A549 (cell line): Measurements from ENCODE around the gene DAO. TPM values are rescaled to one million over a fixed set of nuclear protein-coding genes. Genes with fewer than 3 reads are reported as not detected.

Source experiments
- BCL3 ChIP-seq: fragments of >200 bp; sonication (Bioruptor Twin); formaldehyde crosslinking; IDR thresholded peaks from 3 replicates; pipeline ENCODE4 v1.6.1; 2016
- BHLHE40 ChIP-seq: IDR thresholded peaks from 2 replicates; pipeline ENCODE4 v1.6.1; 2012; ENCODE audit warnings: low read depth, low read length, inconsistent platforms
- CHD4 ChIP-seq: fragments of 200-600 bp; sonication (generic); IDR thresholded peaks from 2 replicates; pipeline ENCODE4 v1.6.1; 2016; ENCODE audit warnings: antibody characterized with exemption, mild to moderate bottlenecking, borderline replicate concordance
- CTCF ChIP-seq: fragments of >200 bp; sonication (Bioruptor Twin); formaldehyde crosslinking; IDR thresholded peaks from 3 replicates; pipeline ENCODE4 v1.5.1; 2016
- E2F6 ChIP-seq: IDR thresholded peaks from 2 replicates; pipeline ENCODE4 v1.6.1; 2012; ENCODE audit warnings: low read depth, borderline replicate concordance
- EHF ChIP-seq: fragments of 250-450 bp; sonication (Bioruptor Pico); IDR thresholded peaks from 2 replicates; pipeline ENCODE4 v1.5.0; 2020; ENCODE audit warnings: mild to moderate bottlenecking
- EHMT2 ChIP-seq: fragments of 200-600 bp; sonication (generic); IDR thresholded peaks from 2 replicates; pipeline ENCODE4 v1.6.1; 2016; ENCODE audit warnings: antibody characterized with exemption, low read depth, mild to moderate bottlenecking, moderate library complexity
- ELK1 ChIP-seq: fragments of 150-350 bp; IDR thresholded peaks from 2 replicates; pipeline ENCODE4 v1.6.1; 2014; ENCODE audit warnings: low read depth, mild to moderate bottlenecking, low read length
- ESRRA ChIP-seq: fragments of 150-350 bp; IDR thresholded peaks from 2 replicates; pipeline ENCODE4 v1.6.1; 2014; ENCODE audit warnings: mild to moderate bottlenecking, low read length, borderline replicate concordance
- FOSB ChIP-seq: fragments of 250-450 bp; sonication (Bioruptor Pico); IDR thresholded peaks from 2 replicates; pipeline ENCODE4 v1.5.0; 2020; ENCODE audit warnings: mild to moderate bottlenecking, moderate library complexity
- FOXS1 ChIP-seq: fragments of 250-450 bp; sonication (Bioruptor Pico); IDR thresholded peaks from 2 replicates; pipeline ENCODE4 v1.5.0; 2020; ENCODE audit warnings: mild to moderate bottlenecking, moderate library complexity
- GATA3 ChIP-seq: IDR thresholded peaks from 2 replicates; pipeline ENCODE4 v1.6.1; 2012; ENCODE audit warnings: borderline replicate concordance
- HDAC2 ChIP-seq: fragments of 200-600 bp; sonication (generic); IDR thresholded peaks from 2 replicates; pipeline ENCODE4 v1.6.1; 2016
- HES2 ChIP-seq: fragments of >200 bp; sonication (Bioruptor Twin); formaldehyde crosslinking; IDR thresholded peaks from 2 replicates; pipeline ENCODE4 v1.6.1; 2016
- HEYL ChIP-seq: fragments of 250-450 bp; sonication (Bioruptor Pico); IDR thresholded peaks from 2 replicates; pipeline ENCODE4 v1.8.0; 2021; ENCODE audit warnings: mild to moderate bottlenecking, moderate library complexity
- HOXA7 ChIP-seq: fragments of 250-450 bp; sonication (Bioruptor Pico); IDR thresholded peaks from 2 replicates; pipeline ENCODE4 v1.5.0; 2020; ENCODE audit warnings: mild to moderate bottlenecking, moderate library complexity
- HOXB13 ChIP-seq: fragments of 250-450 bp; sonication (Bioruptor Pico); IDR thresholded peaks from 2 replicates; pipeline ENCODE4 v1.5.0; 2020; ENCODE audit warnings: low read depth, mild to moderate bottlenecking, moderate library complexity
- HOXB5 ChIP-seq: fragments of 250-450 bp; sonication (Bioruptor Pico); IDR thresholded peaks from 2 replicates; pipeline ENCODE4 v1.5.0; 2020; ENCODE audit warnings: mild to moderate bottlenecking, moderate library complexity
- JUN ChIP-seq, 2 experiments: fragments of >200 bp; sonication (Bioruptor Twin); formaldehyde crosslinking; IDR thresholded peaks; 2 replicates in 1 of 2; 3 replicates in 1 of 2; pipeline ENCODE4 v1.6.1; 2016 to 2017
- KDM1A ChIP-seq: fragments of 200-600 bp; sonication (generic); IDR thresholded peaks from 2 replicates; pipeline ENCODE4 v1.6.1; 2016; ENCODE audit warnings: low read depth, mild to moderate bottlenecking
- MAFK ChIP-seq: fragments of 450-650 bp; IDR thresholded peaks from 2 replicates; pipeline ENCODE4 v1.6.1; 2014; ENCODE audit not compliant: partially characterized antibody
- MAZ ChIP-seq: fragments of 150-350 bp; IDR thresholded peaks from 2 replicates; pipeline ENCODE4 v1.6.1; 2014; ENCODE audit warnings: antibody characterized with exemption, low read depth, low read length, borderline replicate concordance
- MYC ChIP-seq: IDR thresholded peaks from 2 replicates; pipeline ENCODE4 v1.6.1; 2012; ENCODE audit warnings: mild to moderate bottlenecking, inconsistent platforms, low read length, improper control_type of control experiment, borderline replicate concordance
- NFE2L2 ChIP-seq: fragments of 150-350 bp; conservative IDR thresholded peaks from 2 replicates; pipeline ENCODE4 v1.6.1; 2014; ENCODE audit warnings: low read length
- NPAS2 ChIP-seq: fragments of 250-450 bp; sonication (Bioruptor Pico); IDR thresholded peaks from 2 replicates; pipeline ENCODE4 v1.8.0; 2022; ENCODE audit warnings: mild to moderate bottlenecking, moderate library complexity, borderline replicate concordance
- POLR2A ChIP-seq: IDR thresholded peaks from 2 replicates; pipeline ENCODE4 v1.6.1; 2012; ENCODE audit warnings: mild to moderate bottlenecking, low read length
- POLR2AphosphoS2 ChIP-seq: conservative IDR thresholded peaks from 2 replicates; pipeline ENCODE4 v1.6.1; 2012; ENCODE audit warnings: low read length, improper control_type of control experiment, inconsistent platforms
- RAD21 ChIP-seq, 2 experiments: fragments of >200 bp in 1 of 2; sonication (Bioruptor Twin) in 1 of 2; formaldehyde crosslinking in 1 of 2; IDR thresholded peaks in 1 of 2; conservative IDR thresholded peaks in 1 of 2; 2 replicates in 1 of 2; 3 replicates in 1 of 2; pipeline ENCODE4 v1.6.1; 2012 to 2018; ENCODE audit warnings: inconsistent platforms in 1 of 2
- RCOR1 ChIP-seq: fragments of 150-350 bp; IDR thresholded peaks from 2 replicates; pipeline ENCODE4 v1.6.1; 2014; ENCODE audit warnings: antibody characterized with exemption, low read length, low read depth
- RNF2 ChIP-seq: fragments of 200-600 bp; sonication (generic); IDR thresholded peaks from 2 replicates; pipeline ENCODE4 v1.6.1; 2016; ENCODE audit warnings: low read depth, mild to moderate bottlenecking, antibody characterized with exemption, moderate library complexity, borderline replicate concordance
- SREBF2 ChIP-seq: fragments of 450-650 bp; IDR thresholded peaks from 2 replicates; pipeline ENCODE4 v1.6.1; 2014; ENCODE audit warnings: mild to moderate bottlenecking, moderate library complexity
- TFCP2L1 ChIP-seq: fragments of 250-450 bp; sonication (Bioruptor Pico); IDR thresholded peaks from 2 replicates; pipeline ENCODE4 v1.5.0; 2021; ENCODE audit warnings: mild to moderate bottlenecking
- TP53 ChIP-seq: fragments of 250-450 bp; sonication (Bioruptor Pico); IDR thresholded peaks from 2 replicates; pipeline ENCODE4 v1.5.0; 2021; ENCODE audit warnings: mild to moderate bottlenecking, moderate library complexity
- USF2 ChIP-seq: fragments of 450-650 bp; IDR thresholded peaks from 2 replicates; pipeline ENCODE4 v1.6.1; 2014; ENCODE audit warnings: antibody characterized with exemption
- ZC3H11A ChIP-seq: fragments of 450-650 bp; IDR thresholded peaks from 2 replicates; pipeline ENCODE4 v1.6.1; 2014; ENCODE audit warnings: antibody characterized with exemption, mild to moderate bottlenecking
- ZFP36 ChIP-seq: fragments of 450-650 bp; IDR thresholded peaks from 2 replicates; pipeline ENCODE4 v1.6.1; 2014; ENCODE audit warnings: borderline replicate concordance; ENCODE audit not compliant: partially characterized antibody
- ZNF302 ChIP-seq: fragments of 250-450 bp; sonication (Bioruptor Pico); IDR thresholded peaks from 2 replicates; pipeline ENCODE4 v1.9.0; 2021; ENCODE audit warnings: inconsistent platforms, mild to moderate bottlenecking, moderate library complexity
- ZSCAN20 ChIP-seq: fragments of 250-450 bp; sonication (Bioruptor Pico); IDR thresholded peaks from 2 replicates; pipeline ENCODE4 v1.8.0; 2022; ENCODE audit warnings: mild to moderate bottlenecking, moderate library complexity
- polyA plus RNA-seq, 4 experiments: library from polyadenylated mRNA; depleted of rRNA in 3 of 4; stranded (reverse); fragments of >200 nt; fragmentation: RNase III in 1 of 4; extraction: RNeasy Plus Mini Kit Qiagen cat#74134 plus additional on column Dnase treatment in 1 of 4; gene quantifications; 2 replicates in 3 of 4; 3 replicates in 1 of 4; pipeline ENCODE4 v1.2.3, GENCODE V29; 2011 to 2017

DAO gene
- polyA plus RNA-seq, 2 of the 4 experiments (the other 2 are of a cell fraction), result not detected

GRCh38 chr12:108854451-108855283, 25.2 kb upstream of the DAO start (continued):
- TF ChIP-seq ZSCAN20 (CRISPR knock-in tag) (peak; percentile 88; the same call in 1 of the 2 replicates), TFCP2L1 (CRISPR knock-in tag) (no peak), CHD4 (peak; percentile 93), CTCF (no peak), ESRRA (no peak), HOXA7 (CRISPR knock-in tag) (peak; percentile 78), HOXB13 (CRISPR knock-in tag) (peak; percentile 90; the same call in 1 of the 2 replicates), TP53 (no peak; the same call in 1 of the 2 replicates), MAFK (peak; percentile 92), HEYL (CRISPR knock-in tag) (peak; percentile 80; the same call in 1 of the 2 replicates), RCOR1 (peak; percentile 90; the same call in 1 of the 2 replicates), USF2 (no peak), HDAC2 (peak; percentile 89), RNF2 (no peak), ZFP36 (no peak), ELK1 (no peak), SREBF2 (no peak), POLR2A (no peak), FOXS1 (CRISPR knock-in tag) (0 out of 2 replicates have a peak, but pooled peaks have one; percentile 22), RAD21 (conservative IDR thresholded peaks at IDR 0.05 in 1 of 2, IDR thresholded peaks at IDR 0.05 in 1 of 2) (no peak; a peak in 1 of 5 replicates), MYC (0 out of 2 replicates have a peak, but pooled peaks have one; percentile 8), GATA3 (peak; percentile 62; the same call in 1 of the 2 replicates), NPAS2 (CRISPR knock-in tag) (no peak), JUN (IDR thresholded peaks at IDR 0.05) (peak; percentile 53 to 67; a peak in 3 of 5 replicates), ZNF302 (CRISPR knock-in tag) (no peak), HES2 (no peak), BCL3 (no peak), E2F6 (no peak), EHF (peak; percentile 78; the same call in 1 of the 2 replicates), NFE2L2 (peak; percentile 89), KDM1A (peak; percentile 97), HOXB5 (CRISPR knock-in tag) (peak; percentile 80), POLR2AphosphoS2 (no peak; the same call in 1 of the 2 replicates), BHLHE40 (no peak), MAZ (no peak), FOSB (peak; percentile 78), ZC3H11A (no peak), EHMT2 (no peak)
